A673 (cell line): ENCODE measurements around the gene POLG. TPM values are rescaled to one million over a fixed set of nuclear protein-coding genes. Genes with fewer than 3 reads are reported as not detected.

ENCODE experiments used
- BruUV-seq: library from RNA; stranded (reverse); fragments of 400-500 nt; replicated peaks from 2 replicates; lab custom pipeline; 2021; lab: Mats Ljungman, UMichigan
- CTCF ChIA-PET: fragments of 300-600 bp; sonication (Branson Sonifier 250); formaldehyde crosslinking; loops from one replicate; lab custom pipeline; 2022; ENCODE audit warnings: antibody characterized with exemption; lab: Charles Lee
- POLR2A ChIA-PET: fragments of 300-600 bp; sonication (Branson Sonifier 250); formaldehyde crosslinking; loops from one replicate; lab custom pipeline; 2022; ENCODE audit warnings: antibody characterized with exemption; ENCODE audit not compliant: low non-redundant PET; lab: Charles Lee
- DNase-seq: peaks from one replicate; pipeline ENCODE4 v3.0.0-alpha.2; 2015; ENCODE audit warnings: low spot score
- H3K27ac ChIP-seq: fragments of 200-600 bp; sonication (generic); 2 replicates; pipeline ENCODE4 v1.5.1; 2016; ENCODE audit warnings: mixed run types, low read depth, mild to moderate bottlenecking, mixed read lengths, antibody characterized with exemption, low read length; ENCODE audit not compliant: poor library complexity, severe bottlenecking
- H3K27me3 ChIP-seq: fragments of 200-600 bp; sonication (generic); replicated peaks from 2 replicates; pipeline ENCODE4 v1.6.1; 2017; ENCODE audit warnings: mixed run types, low read depth, mild to moderate bottlenecking, mixed read lengths, antibody characterized with exemption, low read length; ENCODE audit not compliant: insufficient read depth, poor library complexity
- H3K36me3 ChIP-seq: fragments of 200-600 bp; sonication (generic); 2 replicates; pipeline ENCODE4 v1.6.1; 2016; ENCODE audit warnings: mixed run types, mild to moderate bottlenecking, mixed read lengths, antibody characterized with exemption, low read length; ENCODE audit not compliant: insufficient read depth, poor library complexity, severe bottlenecking
- H3K4me1 ChIP-seq: fragments of 200-600 bp; sonication (generic); 2 replicates; pipeline ENCODE4 v1.6.1; 2017; ENCODE audit warnings: mixed run types, mild to moderate bottlenecking, mixed read lengths, antibody characterized with exemption, low read length; ENCODE audit not compliant: insufficient read depth, poor library complexity, severe bottlenecking
- H3K4me3 ChIP-seq: fragments of 200-600 bp; sonication (generic); 2 replicates; pipeline ENCODE4 v1.5.1; 2016; ENCODE audit warnings: low read depth, mixed run types, mild to moderate bottlenecking, mixed read lengths, low read length; ENCODE audit not compliant: poor library complexity, severe bottlenecking
- H3K9me3 ChIP-seq: fragments of 200-600 bp; sonication (generic); 2 replicates; pipeline ENCODE4 v1.6.1; 2016; ENCODE audit warnings: mixed run types, low read depth, mild to moderate bottlenecking, mixed read lengths, antibody characterized with exemption, low read length; ENCODE audit not compliant: poor library complexity, severe bottlenecking
- EZH2 ChIP-seq: fragments of 200-600 bp; sonication (generic); IDR thresholded peaks from 2 replicates; pipeline ENCODE4 v1.6.1; 2017; ENCODE audit warnings: borderline replicate concordance, low read depth, mild to moderate bottlenecking, mixed read lengths, antibody characterized with exemption, low read length; ENCODE audit not compliant: poor library complexity, severe bottlenecking
- intact Hi-C: fragments of 100-400 bp; cut with micrococcal nuclease; formaldehyde crosslinking; loops from one replicate; pipeline ENCODE4 v1.10.0; 2022; ENCODE audit not compliant: unreplicated experiment
- total RNA-seq: library from RNA; stranded (reverse); gene quantifications from 2 replicates; pipeline ENCODE4 v1.2.3, GENCODE V29; 2021
- TF ChIP-seq, protein P1 (sequence below): fragments of 300-800, 200-600 bp; sonication (generic); conservative IDR thresholded peaks from 2 replicates; pipeline ENCODE4 v1.5.1; 2017; ENCODE audit warnings: low read depth, mild to moderate bottlenecking, antibody characterized with exemption, low read length, moderate library complexity, mixed read lengths

POLG gene
- total RNA-seq, 1 experiment from 2014 or later = 166 TPM

- Histone ChIP-seq H3K27ac (no peak overlapping the region), H3K9me3 (no peaks in the 10 kb centered on the region), H3K4me1 (peaks cover 12% of the 10 kb centered on the region), H3K36me3 (no peaks in the 10 kb centered on the region), H3K4me3 (no peak overlapping the region), H3K27me3 (no peaks in the 10 kb centered on the region)
- TF ChIP-seq, protein P1, sequence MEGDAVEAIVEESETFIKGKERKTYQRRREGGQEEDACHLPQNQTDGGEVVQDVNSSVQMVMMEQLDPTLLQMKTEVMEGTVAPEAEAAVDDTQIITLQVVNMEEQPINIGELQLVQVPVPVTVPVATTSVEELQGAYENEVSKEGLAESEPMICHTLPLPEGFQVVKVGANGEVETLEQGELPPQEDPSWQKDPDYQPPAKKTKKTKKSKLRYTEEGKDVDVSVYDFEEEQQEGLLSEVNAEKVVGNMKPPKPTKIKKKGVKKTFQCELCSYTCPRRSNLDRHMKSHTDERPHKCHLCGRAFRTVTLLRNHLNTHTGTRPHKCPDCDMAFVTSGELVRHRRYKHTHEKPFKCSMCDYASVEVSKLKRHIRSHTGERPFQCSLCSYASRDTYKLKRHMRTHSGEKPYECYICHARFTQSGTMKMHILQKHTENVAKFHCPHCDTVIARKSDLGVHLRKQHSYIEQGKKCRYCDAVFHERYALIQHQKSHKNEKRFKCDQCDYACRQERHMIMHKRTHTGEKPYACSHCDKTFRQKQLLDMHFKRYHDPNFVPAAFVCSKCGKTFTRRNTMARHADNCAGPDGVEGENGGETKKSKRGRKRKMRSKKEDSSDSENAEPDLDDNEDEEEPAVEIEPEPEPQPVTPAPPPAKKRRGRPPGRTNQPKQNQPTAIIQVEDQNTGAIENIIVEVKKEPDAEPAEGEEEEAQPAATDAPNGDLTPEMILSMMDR = no peak
- TF ChIP-seq EZH2 = no peak
- intact Hi-C loops = no loop called here
- CTCF ChIA-PET = interaction anchor here (0.6 kb wide), 1 partner anchor 21 kb away, joined by 3 read pairs; no protein-coding TSS in a partner anchor
- no peak for DNase-seq
- no TSS peak for BruUV-seq
- POLR2A ChIA-PET = no interaction called here
Observed at GRCh38 chr15:89379818-89380217, 45.2 kb upstream of the POLG start.

- H3K27me3 ChIP-seq = no peaks in the 10 kb centered on the region
- TF ChIP-seq, protein P1 = no peak
- no peak for TF ChIP-seq EZH2
- peaks cover 12% of the 10 kb centered on the region for H3K4me1 ChIP-seq
- no peaks in the 10 kb centered on the region for H3K9me3 ChIP-seq
- H3K27ac ChIP-seq = no peak overlapping the region
- no peak for DNase-seq
- no peaks in the 10 kb centered on the region for H3K36me3 ChIP-seq
- intact Hi-C loops = no loop called here
- H3K4me3 ChIP-seq = no peak overlapping the region
- CTCF ChIA-PET = interaction anchor here (0.6 kb wide), 1 partner anchor 21 kb away, joined by 3 read pairs; no protein-coding TSS in a partner anchor
- BruUV-seq = no TSS peak
- POLR2A ChIA-PET = no interaction called here
Observed at GRCh38 chr15:89379251-89379695, 44.6 kb upstream of the POLG start.

GRCh38 chr15:89378296-89379151 is 43.9 kb upstream of the POLG start:
- Histone ChIP-seq H3K4me1 (peaks cover 7% of the 10 kb centered on the region), H3K27me3 (no peaks in the 10 kb centered on the region), H3K27ac (no peak overlapping the region), H3K36me3 (no peaks in the 10 kb centered on the region), H3K4me3 (no peak overlapping the region), H3K9me3 (no peaks in the 10 kb centered on the region)
- ChIA-PET POLR2A (no interaction called here), CTCF (no interaction called here)
- BruUV-seq = no TSS peak
- intact Hi-C loops = no loop called here
- DNase-seq = no peak
- TF ChIP-seq, protein P1 = no peak
- TF ChIP-seq EZH2 = no peak
